Measurements from ENCODE around the gene HOOK2. TPM values are rescaled to one million over a fixed set of nuclear protein-coding genes. Genes with fewer than 3 reads are reported as not detected.

HOOK2 gene
- total and polyA plus RNA-seq, 2 donors from 2014 or later = 41.8 to 58.1 TPM

- intact Hi-C loops (cut with DNase I) = no loop called here
- H3K36me3 ChIP-seq (ENCODE audit: control insufficient read depth in 2 of 3, insufficient read depth in 3 of 3, low read length in 3 of 3) = peaks cover 8 to 11% (median 10%) of the 10 kb centered on the region in 3 donors
- peak overlapping the region; percentile 42 to 71 (median 71) for H3K4me3 ChIP-seq (ENCODE audit: low read length in 3 of 3)
- H3K4me1 ChIP-seq (ENCODE audit: control insufficient read depth in 2 of 3, insufficient read depth in 2 of 3, low read depth in 1 of 3, low read length in 3 of 3) = peaks cover 0 to 22% (median 14%) of the 10 kb centered on the region in 3 donors
- H3K27me3 ChIP-seq (ENCODE audit: control insufficient read depth, insufficient read depth, low read length) = no peaks in the 10 kb centered on the region
- H3K9me3 ChIP-seq (ENCODE audit: control insufficient read depth in 2 of 3, insufficient read depth in 1 of 3, low read length in 3 of 3) = no peaks in the 10 kb centered on the region
- TF ChIP-seq CTCF (IDR thresholded peaks at IDR 0.05; ENCODE audit: borderline replicate concordance, extremely low read depth, insufficient read depth) = no peak
- DNase-seq = peak in 2 of 5 donors; percentile 34 to 67
- H3K9ac ChIP-seq (ENCODE audit: low read length in 3 of 3) = peak overlapping the region; percentile 59 to 99 (median 93)
- no peak for FAIRE-seq
- peak overlapping the region; percentile 47 to 89 for H3K27ac ChIP-seq (ENCODE audit: low read depth in 2 of 2, low read length in 2 of 2)
Measured at GRCh38 chr19:12720851-12721655, 54.3 kb downstream of the HOOK2 start.

- Histone ChIP-seq H3K36me3 (ENCODE audit: control insufficient read depth in 2 of 3, insufficient read depth in 3 of 3, low read length in 3 of 3) (peaks cover 11 to 13% (median 11%) of the 10 kb centered on the region in 3 donors), H3K27me3 (ENCODE audit: control insufficient read depth, insufficient read depth, low read length) (no peaks in the 10 kb centered on the region), H3K9ac (ENCODE audit: low read length in 3 of 3) (peak overlapping the region in 1 of 3 donors; percentile 99), H3K4me1 (ENCODE audit: control insufficient read depth in 2 of 3, insufficient read depth in 2 of 3, low read depth in 1 of 3, low read length in 3 of 3) (peaks cover 0 to 22% (median 14%) of the 10 kb centered on the region in 3 donors), H3K4me3 (ENCODE audit: low read length in 3 of 3) (peak overlapping the region; percentile 28 to 71 (median 50)), H3K9me3 (ENCODE audit: control insufficient read depth in 2 of 3, insufficient read depth in 1 of 3, low read length in 3 of 3) (no peaks in the 10 kb centered on the region), H3K27ac (ENCODE audit: low read depth in 2 of 2, low read length in 2 of 2) (no peak overlapping the region)
- no peak for DNase-seq
- intact Hi-C loops (cut with DNase I) = no loop called here
- TF ChIP-seq CTCF (IDR thresholded peaks at IDR 0.05; ENCODE audit: borderline replicate concordance, extremely low read depth, insufficient read depth) = no peak
- FAIRE-seq = no peak
Measured at GRCh38 chr19:12720296-12720695, 55.1 kb downstream of the HOOK2 start.

- peaks cover 0 to 6% (median 6%) of the 10 kb centered on the region in 3 donors for H3K4me1 ChIP-seq (ENCODE audit: control insufficient read depth in 2 of 3, insufficient read depth in 2 of 3, low read depth in 1 of 3, low read length in 3 of 3)
- no peak overlapping the region for H3K9ac ChIP-seq (ENCODE audit: low read length in 3 of 3)
- DNase-seq (no peak), FAIRE-seq (no peak)
- no peaks in the 10 kb centered on the region for H3K27me3 ChIP-seq (ENCODE audit: control insufficient read depth, insufficient read depth, low read length)
- TF ChIP-seq CTCF (IDR thresholded peaks at IDR 0.05; ENCODE audit: borderline replicate concordance, extremely low read depth, insufficient read depth) = no peak
- peaks cover 16 to 38% (median 23%) of the 10 kb centered on the region in 3 donors for H3K36me3 ChIP-seq (ENCODE audit: control insufficient read depth in 2 of 3, insufficient read depth in 3 of 3, low read length in 3 of 3)
- intact Hi-C loops (cut with DNase I) = no loop called here
- H3K9me3 ChIP-seq (ENCODE audit: control insufficient read depth in 2 of 3, insufficient read depth in 1 of 3, low read length in 3 of 3) = no peaks in the 10 kb centered on the region
- no peak overlapping the region for H3K27ac ChIP-seq (ENCODE audit: low read depth in 2 of 2, low read length in 2 of 2)
- no peak overlapping the region for H3K4me3 ChIP-seq (ENCODE audit: low read length in 3 of 3)
Measured at GRCh38 chr19:12715929-12716328, 59.4 kb downstream of the HOOK2 start.
